ENCODE data around the gene ST14.
"Not testable (repeated sequence)": the region's sequence is repeated elsewhere in the genome, so short reads cannot be mapped to it uniquely, and the experiment has no call there.

Gene ST14

DNA sequence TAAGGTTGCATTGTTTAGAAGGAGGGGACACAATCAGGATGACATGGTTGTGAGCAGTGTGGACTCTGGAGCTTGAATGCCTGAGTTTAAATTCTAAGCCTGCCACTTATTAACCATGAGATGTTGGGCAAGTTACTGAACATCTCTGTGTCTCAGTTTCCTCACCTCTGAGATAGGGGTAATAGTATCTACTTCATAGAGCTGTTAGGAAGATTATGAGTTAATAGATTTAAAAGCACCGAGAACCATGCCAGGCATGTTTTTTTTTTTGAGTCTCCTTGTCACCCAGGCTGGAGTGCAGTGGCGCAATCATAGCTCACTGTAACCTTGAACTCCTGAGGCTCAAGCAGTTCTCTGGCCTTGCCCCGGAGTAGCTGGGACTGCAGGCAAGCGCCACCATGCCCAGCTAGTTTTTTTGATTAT, 33.3 kb downstream of the ST14 start:
- Histone ChIP-seq H3K9me3 (ENCODE audit: control insufficient read depth in 1 of 2, low read length in 2 of 2) (no peaks in the 10 kb centered on the region), H3K4me3 (ENCODE audit: low read depth in 1 of 2, low read length in 2 of 2) (no peak overlapping the region), H3K4me1 (ENCODE audit: control insufficient read depth in 1 of 2, insufficient read depth in 2 of 2, low read length in 2 of 2) (no peaks in the 10 kb centered on the region), H3K27me3 (ENCODE audit: low read depth, low read length) (no peaks in the 10 kb centered on the region), H3K27ac (ENCODE audit: low read length) (no peak overlapping the region), H3K36me3 (ENCODE audit: control insufficient read depth in 1 of 2, insufficient read depth in 2 of 2, low read length in 2 of 2) (no peaks in the 10 kb centered on the region)

DNA sequence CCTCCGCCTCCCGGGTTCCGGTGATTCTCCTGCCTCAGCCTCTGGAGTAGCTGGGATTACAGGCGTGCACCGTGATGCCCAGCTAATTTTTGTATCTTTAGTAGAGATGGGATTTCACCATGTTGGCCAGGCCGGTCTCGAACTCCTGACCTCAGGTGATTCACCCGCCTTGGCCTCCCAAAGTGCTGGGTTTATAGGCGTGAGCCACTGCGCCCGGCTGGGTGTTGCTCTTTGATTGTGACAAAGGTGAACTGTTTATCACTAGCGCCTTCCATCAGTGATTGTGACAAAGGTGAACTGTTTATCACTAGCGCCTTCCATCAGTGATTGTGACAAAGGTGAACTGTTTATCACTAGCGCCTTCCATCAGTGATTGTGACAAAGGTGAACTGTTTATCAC, 34.0 kb downstream of the ST14 start:
- H3K4me1 ChIP-seq (ENCODE audit: control insufficient read depth in 1 of 2, insufficient read depth in 2 of 2, low read length in 2 of 2); H3K9me3 ChIP-seq (ENCODE audit: control insufficient read depth in 1 of 2, low read length in 2 of 2); H3K36me3 ChIP-seq (ENCODE audit: control insufficient read depth in 1 of 2, insufficient read depth in 2 of 2, low read length in 2 of 2); H3K27me3 ChIP-seq (ENCODE audit: low read depth, low read length); H3K4me3 ChIP-seq (ENCODE audit: low read depth in 1 of 2, low read length in 2 of 2); H3K27ac ChIP-seq (ENCODE audit: low read length): not testable (repeated sequence)

DNA sequence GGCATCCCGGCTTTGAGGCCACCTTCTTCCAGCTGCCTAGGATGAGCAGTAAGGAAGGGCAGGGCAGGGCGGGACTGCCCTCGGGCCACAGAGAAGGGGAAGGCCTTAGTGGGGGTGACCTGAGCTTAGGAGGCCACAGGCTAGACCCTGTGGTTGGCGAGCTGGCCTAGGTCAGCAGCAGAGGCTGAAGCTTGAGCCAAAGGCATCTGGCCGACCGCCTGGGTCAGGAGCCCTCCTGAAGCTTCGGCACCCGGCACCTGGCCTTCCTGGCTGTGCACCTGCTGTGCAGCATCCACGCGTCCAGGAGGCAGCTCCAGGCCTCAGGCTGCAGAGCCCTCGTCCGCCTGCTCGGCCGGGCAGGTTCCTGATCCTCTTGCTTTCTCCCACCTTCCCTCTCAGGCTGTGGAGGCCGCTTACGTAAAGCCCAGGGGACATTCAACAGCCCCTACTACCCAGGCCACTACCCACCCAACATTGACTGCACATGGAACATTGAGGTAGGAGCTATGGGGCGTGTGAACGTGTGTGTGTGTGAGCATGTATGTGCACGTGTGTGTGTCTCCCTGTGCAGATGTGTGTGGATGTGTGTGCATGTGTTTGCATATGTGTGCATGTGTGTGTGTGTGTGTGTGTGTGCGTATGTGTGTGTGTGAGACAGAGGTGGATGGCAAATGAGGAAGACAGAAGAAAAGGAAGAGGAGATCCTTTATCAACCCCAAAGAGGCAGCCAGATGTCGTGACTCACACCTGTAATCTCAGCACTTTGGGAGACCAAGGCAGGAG, 34.9 kb downstream of the ST14 start:
- H3K4me3 ChIP-seq (ENCODE audit: low read depth in 1 of 2, low read length in 2 of 2), result no peak overlapping the region
- no peak overlapping the region for H3K27ac ChIP-seq (ENCODE audit: low read length)
- no peaks in the 10 kb centered on the region for H3K36me3 ChIP-seq (ENCODE audit: control insufficient read depth in 1 of 2, insufficient read depth in 2 of 2, low read length in 2 of 2)
- H3K27me3 ChIP-seq (ENCODE audit: low read depth, low read length), result no peaks in the 10 kb centered on the region
- H3K4me1 ChIP-seq (ENCODE audit: control insufficient read depth in 1 of 2, insufficient read depth in 2 of 2, low read length in 2 of 2), result no peaks in the 10 kb centered on the region
- H3K9me3 ChIP-seq (ENCODE audit: control insufficient read depth in 1 of 2, low read length in 2 of 2), result no peaks in the 10 kb centered on the region

DNA sequence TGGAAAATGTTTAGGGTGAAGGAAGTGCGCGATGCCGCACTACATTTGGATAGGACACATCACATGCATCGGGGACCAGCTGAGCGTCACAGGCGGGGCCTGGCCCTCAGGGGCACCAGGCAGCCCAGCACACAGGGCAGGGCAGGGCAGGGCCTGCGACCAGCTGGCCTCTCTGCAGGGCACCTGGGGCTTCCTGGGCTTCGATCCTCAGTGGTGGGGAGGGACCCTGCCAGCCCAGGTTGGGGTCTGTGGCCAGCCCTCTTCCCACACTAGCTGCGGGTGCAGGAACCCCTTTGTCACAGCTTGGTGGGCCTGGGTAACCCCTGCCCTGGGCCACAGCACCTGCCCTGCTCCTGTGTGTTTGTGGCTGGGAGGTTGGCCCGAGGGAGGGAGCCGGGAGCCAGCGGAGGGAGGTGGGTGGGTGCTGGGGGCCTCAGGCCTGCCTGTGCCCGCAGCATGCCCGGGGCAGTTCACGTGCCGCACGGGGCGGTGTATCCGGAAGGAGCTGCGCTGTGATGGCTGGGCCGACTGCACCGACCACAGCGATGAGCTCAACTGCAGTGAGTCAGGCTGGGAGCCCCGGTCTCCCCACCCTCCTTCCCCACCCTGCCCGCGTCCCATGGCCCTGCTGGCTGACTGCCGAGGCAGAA, 37.9 kb downstream of the ST14 start:
- Histone ChIP-seq H3K36me3 (ENCODE audit: control insufficient read depth in 1 of 2, insufficient read depth in 2 of 2, low read length in 2 of 2) (no peaks in the 10 kb centered on the region), H3K4me1 (ENCODE audit: control insufficient read depth in 1 of 2, insufficient read depth in 2 of 2, low read length in 2 of 2) (no peaks in the 10 kb centered on the region), H3K27me3 (ENCODE audit: low read depth, low read length) (no peaks in the 10 kb centered on the region), H3K27ac (ENCODE audit: low read length) (no peak overlapping the region), H3K4me3 (ENCODE audit: low read depth in 1 of 2, low read length in 2 of 2) (no peak overlapping the region), H3K9me3 (ENCODE audit: control insufficient read depth in 1 of 2, low read length in 2 of 2) (peaks cover 0 to 4% of the 10 kb centered on the region in 2 donors)

DNA sequence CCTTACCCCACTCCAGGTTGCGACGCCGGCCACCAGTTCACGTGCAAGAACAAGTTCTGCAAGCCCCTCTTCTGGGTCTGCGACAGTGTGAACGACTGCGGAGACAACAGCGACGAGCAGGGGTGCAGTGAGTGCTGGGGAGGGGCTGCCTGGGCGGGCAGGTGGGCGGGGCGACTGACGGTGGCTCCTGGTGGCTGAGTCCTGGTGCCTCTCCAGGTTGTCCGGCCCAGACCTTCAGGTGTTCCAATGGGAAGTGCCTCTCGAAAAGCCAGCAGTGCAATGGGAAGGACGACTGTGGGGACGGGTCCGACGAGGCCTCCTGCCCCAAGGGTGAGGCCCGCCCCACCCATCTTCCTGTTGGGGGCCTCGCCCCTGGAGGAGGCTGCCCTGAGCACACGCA, 38.7 kb downstream of the ST14 start:
- Histone ChIP-seq H3K4me3 (ENCODE audit: low read depth in 1 of 2, low read length in 2 of 2) (no peak overlapping the region), H3K27me3 (ENCODE audit: low read depth, low read length) (no peaks in the 10 kb centered on the region), H3K36me3 (ENCODE audit: control insufficient read depth in 1 of 2, insufficient read depth in 2 of 2, low read length in 2 of 2) (no peaks in the 10 kb centered on the region), H3K4me1 (ENCODE audit: control insufficient read depth in 1 of 2, insufficient read depth in 2 of 2, low read length in 2 of 2) (no peaks in the 10 kb centered on the region), H3K27ac (ENCODE audit: low read length) (no peak overlapping the region), H3K9me3 (ENCODE audit: control insufficient read depth in 1 of 2, low read length in 2 of 2) (peaks cover 0 to 4% of the 10 kb centered on the region in 2 donors)

DNA sequence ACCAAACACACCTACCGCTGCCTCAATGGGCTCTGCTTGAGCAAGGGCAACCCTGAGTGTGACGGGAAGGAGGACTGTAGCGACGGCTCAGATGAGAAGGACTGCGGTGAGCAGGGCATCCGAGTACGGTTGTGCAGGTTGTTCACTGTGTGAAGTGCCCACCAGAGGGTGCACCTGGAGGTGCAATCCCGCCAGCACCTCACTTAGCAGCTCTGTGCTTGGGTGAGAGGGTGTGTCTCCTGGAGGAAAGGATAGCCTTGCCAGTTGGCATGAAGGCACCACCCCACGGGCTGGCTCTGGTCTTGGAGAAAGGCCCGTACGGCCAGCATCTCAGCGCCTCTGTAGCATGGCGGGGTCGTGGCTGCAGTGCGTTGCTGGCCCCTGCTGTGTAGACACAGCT, 39.4 kb downstream of the ST14 start:
- H3K27me3 ChIP-seq (ENCODE audit: low read depth, low read length), result no peaks in the 10 kb centered on the region
- H3K36me3 ChIP-seq (ENCODE audit: control insufficient read depth in 1 of 2, insufficient read depth in 2 of 2, low read length in 2 of 2), result no peaks in the 10 kb centered on the region
- no peak overlapping the region for H3K27ac ChIP-seq (ENCODE audit: low read length)
- H3K4me3 ChIP-seq (ENCODE audit: low read depth in 1 of 2, low read length in 2 of 2), result no peak overlapping the region
- H3K4me1 ChIP-seq (ENCODE audit: control insufficient read depth in 1 of 2, insufficient read depth in 2 of 2, low read length in 2 of 2), result no peaks in the 10 kb centered on the region
- H3K9me3 ChIP-seq (ENCODE audit: control insufficient read depth in 1 of 2, low read length in 2 of 2), result peaks cover 0 to 4% of the 10 kb centered on the region in 2 donors

DNA sequence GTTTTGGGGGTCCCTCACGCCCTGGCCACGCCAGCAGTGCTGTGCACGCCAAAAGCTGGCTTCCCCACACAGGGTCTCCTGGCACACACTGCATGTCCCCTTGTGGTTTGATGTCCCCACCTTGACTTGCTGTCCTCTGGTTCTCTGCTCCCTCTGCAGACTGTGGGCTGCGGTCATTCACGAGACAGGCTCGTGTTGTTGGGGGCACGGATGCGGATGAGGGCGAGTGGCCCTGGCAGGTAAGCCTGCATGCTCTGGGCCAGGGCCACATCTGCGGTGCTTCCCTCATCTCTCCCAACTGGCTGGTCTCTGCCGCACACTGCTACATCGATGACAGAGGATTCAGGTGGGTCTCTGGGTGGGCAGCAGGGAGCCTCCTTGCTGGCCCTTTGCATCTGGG, 40.2 kb downstream of the ST14 start:
- Histone ChIP-seq H3K27me3 (ENCODE audit: low read depth, low read length) (no peaks in the 10 kb centered on the region), H3K9me3 (ENCODE audit: control insufficient read depth in 1 of 2, low read length in 2 of 2) (peaks cover 0 to 4% of the 10 kb centered on the region in 2 donors), H3K36me3 (ENCODE audit: control insufficient read depth in 1 of 2, insufficient read depth in 2 of 2, low read length in 2 of 2) (no peaks in the 10 kb centered on the region), H3K27ac (ENCODE audit: low read length) (no peak overlapping the region), H3K4me1 (ENCODE audit: control insufficient read depth in 1 of 2, insufficient read depth in 2 of 2, low read length in 2 of 2) (no peaks in the 10 kb centered on the region), H3K4me3 (ENCODE audit: low read depth in 1 of 2, low read length in 2 of 2) (no peak overlapping the region)

DNA sequence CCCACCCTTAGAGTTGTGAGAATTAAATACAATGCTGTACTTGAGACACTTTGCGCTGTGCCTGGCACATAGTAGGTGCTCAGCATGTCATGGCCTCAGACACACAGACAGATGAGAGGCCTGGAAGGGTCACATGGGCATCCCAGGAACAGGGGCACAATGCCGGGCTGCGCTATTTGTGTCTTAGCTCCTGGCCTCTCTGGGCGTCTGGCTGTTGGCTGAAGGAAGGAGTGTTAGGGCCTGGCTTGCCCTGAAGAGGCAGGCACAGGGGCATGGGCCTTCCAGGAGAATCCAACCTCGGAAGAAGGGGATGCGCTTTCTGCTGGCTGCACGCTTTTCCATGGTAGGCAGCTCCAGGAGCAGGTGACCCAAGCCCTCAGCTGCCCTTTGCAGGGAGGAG, 41.4 kb downstream of the ST14 start:
- no peaks in the 10 kb centered on the region for H3K27me3 ChIP-seq (ENCODE audit: low read depth, low read length)
- no peak overlapping the region for H3K4me3 ChIP-seq (ENCODE audit: low read depth in 1 of 2, low read length in 2 of 2)
- no peak overlapping the region for H3K27ac ChIP-seq (ENCODE audit: low read length)
- no peaks in the 10 kb centered on the region for H3K36me3 ChIP-seq (ENCODE audit: control insufficient read depth in 1 of 2, insufficient read depth in 2 of 2, low read length in 2 of 2)
- H3K4me1 ChIP-seq (ENCODE audit: control insufficient read depth in 1 of 2, insufficient read depth in 2 of 2, low read length in 2 of 2), result no peaks in the 10 kb centered on the region
- H3K9me3 ChIP-seq (ENCODE audit: control insufficient read depth in 1 of 2, low read length in 2 of 2), result peaks cover 0 to 4% of the 10 kb centered on the region in 2 donors

DNA sequence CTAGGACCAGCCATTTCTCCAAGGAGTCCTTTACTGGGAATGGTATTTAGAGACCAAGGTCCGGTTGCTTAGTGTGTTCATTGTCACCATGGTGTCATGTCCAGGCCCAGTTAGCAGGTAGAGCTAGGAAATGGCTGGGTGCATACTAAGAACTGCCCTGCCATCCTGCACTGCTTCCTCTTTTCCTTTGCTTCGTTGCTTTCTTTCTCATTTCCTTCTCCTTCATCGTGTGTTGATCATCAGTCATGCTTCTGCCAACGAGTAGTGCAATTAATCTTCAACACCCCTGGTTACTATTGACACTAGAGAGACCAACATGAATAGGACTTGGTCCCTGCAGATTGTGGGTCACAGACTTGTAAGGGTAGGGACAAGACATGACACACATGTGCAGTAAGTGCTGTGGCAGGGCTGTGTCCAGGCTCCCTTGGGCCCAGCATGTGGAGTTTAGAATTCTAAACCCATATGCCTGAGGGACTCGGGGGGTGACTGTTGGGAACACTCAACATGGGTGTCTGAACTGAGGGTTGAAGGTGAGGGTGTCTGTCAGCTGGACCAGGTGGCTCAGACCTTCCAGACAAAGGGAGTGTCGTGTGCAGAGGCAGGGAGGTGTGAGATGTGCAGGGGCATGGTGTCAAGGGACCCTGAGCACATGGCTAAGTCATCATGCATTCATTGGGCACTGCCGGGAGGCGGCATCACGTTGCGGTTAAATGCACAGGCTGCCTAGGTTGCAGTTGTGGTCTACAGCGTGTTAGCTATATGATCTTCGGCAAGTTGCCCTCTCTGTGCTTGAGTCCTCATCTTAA, 42.6 kb downstream of the ST14 start:
- Histone ChIP-seq H3K4me3 (ENCODE audit: low read depth in 1 of 2, low read length in 2 of 2) (no peak overlapping the region), H3K36me3 (ENCODE audit: control insufficient read depth in 1 of 2, insufficient read depth in 2 of 2, low read length in 2 of 2) (no peaks in the 10 kb centered on the region), H3K27ac (ENCODE audit: low read length) (no peak overlapping the region), H3K4me1 (ENCODE audit: control insufficient read depth in 1 of 2, insufficient read depth in 2 of 2, low read length in 2 of 2) (no peaks in the 10 kb centered on the region), H3K27me3 (ENCODE audit: low read depth, low read length) (no peaks in the 10 kb centered on the region), H3K9me3 (ENCODE audit: control insufficient read depth in 1 of 2, low read length in 2 of 2) (peaks cover 0 to 4% of the 10 kb centered on the region in 2 donors)

DNA sequence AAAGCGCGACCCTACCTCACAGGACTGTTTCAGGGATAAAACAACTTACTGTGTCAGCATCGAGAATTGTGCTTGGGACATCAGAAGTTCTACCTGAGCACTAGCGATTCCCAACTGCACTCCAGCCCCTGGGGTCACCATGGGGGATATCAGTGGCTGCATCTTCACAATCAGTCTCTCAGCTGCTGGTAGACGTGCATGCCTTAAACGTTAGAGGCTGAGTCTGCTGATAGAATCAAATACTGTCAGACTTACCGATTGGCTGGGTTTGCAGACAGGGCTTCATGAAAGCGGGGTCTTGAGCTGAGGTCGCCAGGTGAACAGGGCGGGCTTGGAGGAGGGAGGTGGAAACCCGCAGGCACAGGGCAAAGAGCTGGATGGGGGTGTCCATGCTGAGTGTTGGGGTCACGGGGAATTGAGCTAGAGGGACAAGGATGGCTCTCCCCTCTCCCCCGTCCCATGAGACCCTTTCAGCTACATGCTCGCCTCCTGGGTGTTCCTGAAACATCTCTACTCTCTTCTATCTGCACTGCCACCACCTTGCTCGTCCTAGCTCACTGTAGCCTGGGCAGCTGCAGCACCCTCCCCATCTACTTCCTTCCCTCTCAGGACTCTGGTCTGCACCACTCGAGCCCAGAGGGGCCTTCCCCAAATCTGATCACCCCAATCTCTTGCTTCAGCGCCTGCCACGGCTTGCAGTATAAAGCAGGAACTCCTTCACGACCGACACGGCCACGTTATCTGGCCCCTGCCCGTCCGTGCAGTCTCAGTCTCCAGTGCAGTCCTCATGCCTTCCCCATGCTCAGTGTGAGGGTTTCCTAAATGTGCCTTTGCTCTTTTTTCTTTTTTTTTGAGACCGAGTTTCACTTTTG, 43.5 kb downstream of the ST14 start:
- no peak overlapping the region for H3K4me3 ChIP-seq (ENCODE audit: low read depth in 1 of 2, low read length in 2 of 2)
- peaks cover 0 to 4% of the 10 kb centered on the region in 2 donors for H3K9me3 ChIP-seq (ENCODE audit: control insufficient read depth in 1 of 2, low read length in 2 of 2)
- H3K4me1 ChIP-seq (ENCODE audit: control insufficient read depth in 1 of 2, insufficient read depth in 2 of 2, low read length in 2 of 2), result no peaks in the 10 kb centered on the region
- H3K27ac ChIP-seq (ENCODE audit: low read length), result no peak overlapping the region
- no peaks in the 10 kb centered on the region for H3K27me3 ChIP-seq (ENCODE audit: low read depth, low read length)
- no peaks in the 10 kb centered on the region for H3K36me3 ChIP-seq (ENCODE audit: control insufficient read depth in 1 of 2, insufficient read depth in 2 of 2, low read length in 2 of 2)

Data from muscle layer of duodenum (tissue), 2 donors.